GM12874 (cell line): Measurements from ENCODE around the gene CYP46A1.

Experiments
- CTCF ChIP-seq: IDR thresholded peaks from 2 replicates; pipeline ENCODE4 v1.5.1; 2011; ENCODE audit warnings: low read depth, mild to moderate bottlenecking, control low read depth, low read length, moderate library complexity; ENCODE audit not compliant: insufficient read depth

Gene CYP46A1

DNA sequence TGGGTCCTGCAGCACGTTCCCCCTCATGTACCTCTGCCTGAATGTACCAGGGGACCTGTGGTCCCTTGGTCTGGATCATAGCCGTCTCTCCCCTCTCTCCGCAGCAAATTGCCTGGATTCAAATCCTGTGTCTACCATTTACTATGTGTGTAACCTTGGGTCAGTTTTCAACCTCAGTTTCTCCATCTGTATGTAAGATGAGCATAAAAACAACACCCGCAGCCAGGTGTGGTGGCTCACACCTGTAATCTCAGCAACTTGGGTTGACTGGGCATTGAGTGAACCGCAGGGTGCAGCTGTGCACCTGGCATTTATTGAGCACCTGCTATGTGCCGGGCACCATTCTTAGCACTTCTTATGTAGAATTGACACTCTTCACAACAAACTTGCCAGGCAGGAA, 14.1 kb downstream of the CYP46A1 start:
- TF ChIP-seq CTCF = no peak

DNA sequence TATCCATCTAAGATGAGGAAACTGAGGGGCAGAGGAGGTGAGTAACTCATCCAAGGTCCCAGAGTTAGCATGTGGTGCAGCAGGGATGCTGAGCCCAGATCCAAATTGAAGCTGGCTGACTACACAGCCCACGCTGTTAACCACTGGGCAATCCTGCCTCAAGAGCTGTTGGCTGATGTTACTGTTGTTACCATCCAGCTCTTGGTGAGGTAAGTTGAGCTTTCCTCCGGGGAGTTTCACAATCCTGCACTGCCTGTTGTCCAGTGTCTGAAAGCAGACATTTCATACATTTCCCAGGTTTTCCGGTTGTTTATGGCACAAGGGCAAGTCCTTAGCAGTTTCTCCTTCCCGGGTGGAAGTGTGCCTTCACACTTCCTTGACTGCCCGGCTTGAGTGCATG, 14.5 kb downstream of the CYP46A1 start:
- TF ChIP-seq CTCF = no peak

DNA sequence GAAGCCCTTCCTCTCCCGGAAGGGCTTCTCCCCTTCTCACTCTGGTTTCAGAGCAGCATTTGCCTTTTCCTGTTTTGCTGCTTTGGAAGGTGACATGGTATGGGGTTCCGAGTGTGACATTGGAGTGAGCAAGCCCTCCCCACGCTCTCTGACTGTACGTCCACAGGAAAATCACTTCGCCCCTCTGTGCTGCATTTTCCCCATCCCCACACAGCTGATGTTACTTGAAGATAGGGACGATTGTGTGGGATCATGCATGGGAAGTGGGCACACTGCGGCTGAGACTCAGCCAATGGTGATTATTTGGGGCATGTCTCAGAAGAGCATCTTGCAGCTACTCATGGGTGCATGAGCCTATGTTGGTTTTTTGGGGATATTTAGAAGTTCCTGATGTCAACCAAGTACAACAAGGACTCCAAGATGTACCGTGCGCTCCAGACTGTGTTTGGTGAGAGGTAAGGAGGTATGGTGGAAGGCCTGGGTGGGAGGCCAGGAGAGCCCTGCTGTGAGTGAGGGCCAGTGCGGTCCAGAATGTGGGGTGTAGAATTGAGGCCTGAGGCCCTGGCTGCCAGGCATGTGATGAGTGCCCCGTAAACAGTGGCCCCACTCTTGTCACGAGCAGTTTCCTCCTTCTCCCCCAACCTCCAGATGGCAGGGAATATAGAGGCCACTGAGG, 15.1 kb downstream of the CYP46A1 start:
- no peak for TF ChIP-seq CTCF

GRCh38 chr14:99699861-99700260, 15.8 kb downstream of the CYP46A1 start:
- TF ChIP-seq CTCF = no peak

- TF ChIP-seq CTCF = no peak
These were observed 16.3 kb downstream of the CYP46A1 start for GRCh38 chr14:99700379-99700778.

GRCh38 chr14:99701260-99701659, 17.2 kb downstream of the CYP46A1 start:
- no peak for TF ChIP-seq CTCF

DNA sequence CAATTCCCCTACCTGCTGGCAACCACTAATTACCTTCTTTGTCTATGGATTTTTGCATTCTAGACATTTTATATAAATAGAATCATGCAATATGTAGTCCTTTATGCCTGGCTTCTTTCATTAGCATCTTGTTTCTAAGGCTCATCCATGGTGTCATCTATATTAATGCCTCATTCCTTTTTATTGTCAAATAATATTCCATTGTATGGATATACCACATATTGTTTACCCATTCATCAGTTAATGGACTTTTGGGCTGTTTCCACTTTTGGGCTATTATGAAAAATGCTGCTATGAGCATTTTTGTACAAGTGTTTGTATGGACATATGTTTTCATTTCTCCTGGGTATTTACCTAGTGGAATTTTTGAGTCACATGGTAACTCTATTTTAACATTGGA, 18.0 kb downstream of the CYP46A1 start:
- TF ChIP-seq CTCF = no peak
